NCI-H82 treated with DMSO at 0.1 percent for 48 hours (cell line): ENCODE measurements around the gene CD2AP.

Experiments
- DNase-seq: peaks from one replicate; lab custom pipeline; 2025; ENCODE audit not compliant: unreplicated experiment; lab: John Stamatoyannopoulos, UW

The CD2AP gene

DNA sequence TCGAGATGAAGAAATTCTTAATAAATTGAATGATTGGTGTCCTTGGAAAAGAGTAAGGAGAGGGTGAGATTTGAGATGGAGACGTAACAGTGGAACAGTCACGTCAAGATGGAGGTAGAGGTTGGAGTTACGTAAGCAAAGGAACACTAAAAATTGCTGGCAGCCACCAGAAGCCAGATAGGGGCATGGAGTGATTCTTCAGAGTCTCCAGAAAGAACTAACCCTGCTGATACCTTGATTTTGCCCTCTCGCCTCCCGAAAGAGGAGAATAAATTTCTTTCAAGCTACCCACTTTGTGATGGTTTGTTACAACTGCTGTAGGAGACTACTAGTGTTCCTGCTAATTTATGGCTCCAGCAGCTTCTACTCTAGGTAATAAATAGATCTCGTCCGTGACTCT lies 17.6 kb downstream of the CD2AP start:
- DNase-seq, result no peak

GRCh38 chr6:47495954-47496545 lies 18.5 kb downstream of the CD2AP start:
- no peak for DNase-seq

- no peak for DNase-seq
Observed at GRCh38 chr6:47496935-47497579, 19.5 kb downstream of the CD2AP start.

DNA sequence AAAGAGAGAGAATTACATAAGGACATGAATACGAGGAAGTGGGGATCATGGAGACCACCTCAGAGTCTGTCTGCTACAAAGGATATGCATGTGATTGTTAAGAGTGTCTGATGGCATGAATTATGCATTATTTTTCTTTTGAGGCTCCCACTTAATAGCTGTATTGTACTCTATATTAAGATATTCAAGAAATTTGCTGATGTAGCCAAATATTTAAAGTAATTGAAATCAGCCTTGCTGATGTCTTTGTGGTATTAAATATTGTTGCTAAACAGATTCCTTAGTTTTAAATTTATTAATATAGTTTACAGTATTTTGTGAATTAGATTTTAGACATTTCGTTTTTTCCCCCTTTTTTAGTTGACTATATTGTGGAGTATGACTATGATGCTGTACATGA lies 25.3 kb downstream of the CD2AP start:
- no peak for DNase-seq

GRCh38 chr6:47509937-47510336 lies 32.3 kb downstream of the CD2AP start:
- no peak for DNase-seq

DNA sequence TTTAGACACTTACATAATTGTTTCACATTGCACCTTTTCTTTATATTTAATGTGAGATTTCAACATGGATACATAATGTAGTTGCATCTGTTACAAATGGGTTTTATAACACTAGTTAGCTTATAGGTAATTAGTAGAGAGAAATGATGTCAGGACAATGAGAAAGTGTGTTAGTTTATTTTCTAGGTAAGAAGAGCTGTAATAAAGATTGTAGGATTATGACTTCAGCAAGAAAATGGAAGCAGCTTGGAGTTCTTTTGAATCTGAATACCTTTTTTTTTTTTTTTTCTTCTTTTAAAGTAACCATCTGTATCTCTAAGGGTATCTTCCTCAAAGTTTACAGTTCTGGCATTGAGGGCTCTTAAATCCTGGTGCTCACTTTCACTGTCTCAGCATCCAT lies 35.3 kb downstream of the CD2AP start:
- DNase-seq, result no peak

GRCh38 chr6:47519279-47519678 lies 41.7 kb downstream of the CD2AP start:
- no peak for DNase-seq

- no peak for DNase-seq
Observed at GRCh38 chr6:47520282-47520681, 42.7 kb downstream of the CD2AP start.

GRCh38 chr6:47521961-47522360 lies 44.4 kb downstream of the CD2AP start:
- no peak for DNase-seq

- DNase-seq, result no peak
Observed at GRCh38 chr6:47524136-47524845, 46.7 kb downstream of the CD2AP start.

GRCh38 chr6:47525330-47526057 lies 47.9 kb downstream of the CD2AP start:
- DNase-seq, result no peak

- no peak for DNase-seq
Observed at GRCh38 chr6:47527274-47527673, 49.7 kb downstream of the CD2AP start.

- DNase-seq, result no peak
Observed at GRCh38 chr6:47529734-47530133, 52.1 kb downstream of the CD2AP start.

- no peak for DNase-seq
Observed at GRCh38 chr6:47532981-47533585, 55.5 kb downstream of the CD2AP start.

DNA sequence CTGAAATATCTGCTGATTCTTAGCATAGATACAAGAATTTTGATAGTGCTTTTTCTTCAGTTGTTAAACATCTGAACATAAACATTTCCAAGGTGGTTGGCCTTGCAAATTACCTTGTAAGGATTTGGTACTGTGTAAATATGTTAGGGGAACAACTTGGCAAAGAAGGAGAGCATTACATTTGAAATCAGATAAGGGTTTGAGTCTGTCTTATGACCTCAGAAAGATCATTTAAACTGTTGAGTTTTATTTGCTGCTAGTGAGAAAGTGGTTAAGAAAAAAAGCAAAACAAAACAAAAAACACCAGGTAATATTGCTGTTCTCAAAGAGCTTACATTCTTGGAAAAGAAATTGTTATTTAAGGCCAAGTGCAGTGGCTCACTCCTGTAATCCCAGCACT lies 56.5 kb downstream of the CD2AP start:
- DNase-seq, result no peak

- DNase-seq, result no peak
Observed at GRCh38 chr6:47535316-47536225, 58.0 kb downstream of the CD2AP start.

DNA sequence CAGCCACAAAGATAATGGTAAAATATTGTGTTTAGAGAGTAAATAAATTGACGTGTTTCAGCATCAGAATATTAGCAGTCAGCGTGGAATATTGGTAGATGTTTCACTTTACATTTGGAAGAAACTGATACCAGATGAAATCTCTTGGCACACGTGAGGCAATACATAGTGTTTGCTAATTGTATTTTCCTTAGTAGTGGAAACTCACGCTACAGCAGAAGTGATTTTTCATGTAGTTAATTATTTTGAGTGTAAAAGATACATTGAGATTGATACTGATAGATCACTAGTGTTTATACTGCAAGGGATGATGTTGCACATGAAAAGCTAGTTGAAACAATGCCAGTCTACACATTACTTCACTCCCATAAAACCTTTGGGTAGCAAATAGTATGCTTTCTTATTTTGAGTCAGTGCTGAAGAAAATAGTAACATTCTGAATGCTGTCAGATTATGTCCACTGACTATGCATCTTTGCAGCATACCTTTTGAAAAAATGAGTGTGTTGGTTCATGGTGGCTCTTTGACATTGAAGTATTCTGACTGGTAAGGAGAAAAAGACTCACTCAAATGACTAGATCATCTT lies 59.3 kb downstream of the CD2AP start:
- no peak for DNase-seq

GRCh38 chr6:47545223-47545622 lies 67.6 kb downstream of the CD2AP start:
- DNase-seq, result no peak

DNA sequence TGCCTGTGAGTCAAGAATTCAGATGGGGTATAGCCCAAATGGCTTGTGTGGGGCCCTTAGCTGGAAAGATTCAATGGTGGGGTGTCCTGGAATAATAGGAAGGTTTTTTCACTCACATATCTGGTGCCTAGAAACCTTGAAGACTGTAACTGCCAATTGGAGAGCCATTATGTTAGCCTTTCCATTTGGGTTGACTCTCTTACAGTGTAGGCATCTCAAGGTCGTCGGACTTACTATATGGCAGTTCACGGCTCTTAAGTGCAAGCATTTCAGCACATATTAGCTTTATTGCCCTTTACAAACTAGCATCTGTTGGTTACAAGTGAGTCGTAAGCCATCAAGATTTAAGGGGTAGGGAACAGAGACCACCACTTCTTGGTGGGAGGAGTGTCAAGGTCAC lies 74.1 kb downstream of the CD2AP start:
- DNase-seq, result no peak

DNA sequence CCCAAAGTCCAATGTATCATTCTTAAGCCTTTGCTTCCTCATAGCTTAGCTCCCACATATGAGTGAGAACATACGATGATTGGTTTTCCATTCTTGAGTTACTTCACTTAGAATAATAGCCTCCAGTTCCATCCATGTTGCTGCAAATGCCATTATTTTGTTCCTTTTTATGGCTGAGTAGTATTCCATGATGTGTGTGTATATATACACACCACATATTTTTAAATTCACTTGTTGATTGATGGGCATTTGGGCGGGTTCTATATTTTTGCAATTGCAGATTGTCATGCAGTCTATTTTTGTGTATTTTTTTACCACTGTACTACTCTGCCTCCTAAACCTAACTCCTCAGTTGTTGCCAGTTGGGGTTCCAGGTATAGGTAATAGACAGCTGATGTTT lies 74.7 kb downstream of the CD2AP start:
- DNase-seq, result no peak
